Endothelial cell of hepatic sinusoid (primary cell): ENCODE measurements around the gene SPECC1.
"Not testable (repeated sequence)": the region's sequence is repeated elsewhere in the genome, so short reads cannot be mapped to it uniquely, and the experiment has no call there.

Source experiments
- in situ Hi-C: cut with HindIII; loops from 2 replicates; pipeline ENCODE4 v1.10.0; 2017; ENCODE audit warnings: low sequenced_read_pairs

The SPECC1 gene

DNA sequence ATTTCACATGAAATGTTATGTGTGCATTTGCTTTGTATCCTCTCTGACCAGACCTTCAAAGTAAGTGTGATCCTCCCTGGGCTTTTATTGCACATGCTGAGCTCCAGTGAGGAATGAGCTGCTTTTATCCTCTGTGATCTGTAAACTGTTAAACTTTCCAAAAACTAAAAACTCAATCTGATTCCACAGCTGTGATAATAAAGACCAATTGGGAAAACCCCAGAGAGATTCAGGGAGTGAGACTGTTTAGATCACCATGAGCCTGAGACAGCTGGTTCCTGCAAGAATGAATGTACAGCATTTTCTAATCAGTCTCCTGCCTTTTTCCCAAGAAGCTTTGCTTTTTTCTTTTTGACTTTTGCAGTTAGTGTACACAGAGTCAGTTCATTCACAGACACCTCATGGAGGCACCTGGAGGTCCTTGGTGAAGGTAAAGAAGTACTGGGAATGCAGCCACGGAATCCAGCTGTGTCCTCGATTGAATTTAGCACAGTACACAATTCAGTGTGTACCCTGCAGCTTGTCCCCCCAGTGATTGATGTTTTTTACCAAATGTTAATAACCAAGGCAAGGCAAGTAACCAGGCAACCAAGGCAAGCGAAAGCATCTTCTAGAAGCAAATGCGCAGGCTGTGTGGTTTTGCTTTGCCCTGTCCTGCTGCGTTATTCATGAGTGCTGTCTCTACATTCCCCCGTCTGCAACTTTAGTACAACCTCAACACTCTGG is 275.6 kb downstream of the SPECC1 start:
- in situ Hi-C loops = no loop called here

DNA sequence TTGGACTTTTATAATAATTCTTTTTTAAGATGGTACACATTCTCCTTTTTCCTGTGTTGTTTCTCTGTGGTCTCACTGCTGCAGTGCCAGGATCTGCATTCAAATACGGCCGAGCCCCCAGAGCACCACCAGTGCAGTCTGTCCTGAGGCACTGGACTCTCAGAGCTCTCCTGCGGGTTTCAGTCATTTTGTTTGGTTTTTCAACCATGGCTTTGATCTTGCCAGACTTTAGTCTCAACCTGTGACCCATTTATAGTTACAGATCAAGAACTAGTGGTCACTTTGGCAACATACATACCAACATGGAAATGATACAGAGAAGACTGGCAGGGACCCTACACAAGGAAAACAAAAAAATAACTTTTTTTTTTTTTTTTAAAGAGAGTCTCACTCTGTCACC is 280.8 kb downstream of the SPECC1 start:
- in situ Hi-C loops = no loop called here

DNA sequence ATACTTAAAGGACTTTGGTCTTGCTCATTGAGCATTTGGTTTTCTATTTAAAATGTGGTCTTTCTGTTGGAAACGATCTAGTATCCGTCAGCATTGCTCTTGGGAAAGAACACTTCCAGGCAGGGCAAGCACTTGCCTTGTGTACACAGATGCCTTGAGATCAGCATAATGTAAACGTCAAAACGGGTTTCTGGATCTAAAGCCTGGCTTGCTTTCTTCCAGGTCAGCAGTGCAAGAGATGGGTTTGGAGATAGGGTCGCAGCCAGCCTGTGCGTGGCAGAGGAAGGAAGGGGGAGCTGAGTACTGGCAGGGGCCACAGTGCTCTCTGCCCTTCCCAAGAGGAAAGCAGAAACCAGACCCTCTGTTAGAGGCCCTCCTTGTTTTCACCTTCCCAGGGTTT is 282.7 kb downstream of the SPECC1 start:
- in situ Hi-C loops = no loop called here

DNA sequence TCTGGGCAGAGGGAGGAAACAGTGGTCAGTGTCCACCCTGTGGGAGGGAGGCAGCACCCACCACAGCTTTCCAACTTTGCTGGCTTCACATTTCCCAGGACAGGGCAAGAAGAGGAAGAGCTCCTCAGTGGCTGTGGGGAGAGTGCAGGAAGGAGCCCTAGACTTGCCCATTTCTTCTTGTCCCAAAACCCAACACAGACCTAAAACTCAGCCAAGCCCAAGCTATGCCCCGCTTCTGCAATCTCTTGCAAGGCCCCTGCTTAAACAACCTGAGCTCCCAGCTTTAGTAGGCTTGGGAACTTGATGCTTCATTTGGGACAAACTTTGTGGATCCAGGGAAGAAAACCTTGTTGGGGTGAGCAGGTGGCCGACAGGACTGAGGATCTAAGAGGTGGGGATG is 284.3 kb downstream of the SPECC1 start:
- in situ Hi-C loops = no loop called here

DNA sequence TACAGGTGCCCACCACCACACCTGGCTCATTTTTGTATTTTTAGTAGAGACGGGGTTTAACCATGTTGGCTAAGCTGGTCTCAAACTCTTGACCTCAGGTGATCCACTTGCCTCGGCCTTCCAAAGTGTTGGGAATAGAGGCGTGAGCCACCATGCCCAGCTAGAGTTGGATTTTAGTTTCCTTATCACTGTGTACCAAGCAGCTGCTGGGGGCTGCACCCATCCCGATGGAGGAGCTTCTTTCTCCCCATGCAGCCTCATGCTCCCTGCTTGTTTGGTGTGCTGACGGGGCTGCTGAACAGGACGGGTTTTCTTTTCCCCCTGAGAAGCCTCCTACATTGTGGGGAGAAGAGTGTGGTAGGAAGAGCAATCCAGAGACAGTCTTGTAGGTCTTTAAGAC is 285.0 kb downstream of the SPECC1 start:
- in situ Hi-C loops = no loop called here

DNA sequence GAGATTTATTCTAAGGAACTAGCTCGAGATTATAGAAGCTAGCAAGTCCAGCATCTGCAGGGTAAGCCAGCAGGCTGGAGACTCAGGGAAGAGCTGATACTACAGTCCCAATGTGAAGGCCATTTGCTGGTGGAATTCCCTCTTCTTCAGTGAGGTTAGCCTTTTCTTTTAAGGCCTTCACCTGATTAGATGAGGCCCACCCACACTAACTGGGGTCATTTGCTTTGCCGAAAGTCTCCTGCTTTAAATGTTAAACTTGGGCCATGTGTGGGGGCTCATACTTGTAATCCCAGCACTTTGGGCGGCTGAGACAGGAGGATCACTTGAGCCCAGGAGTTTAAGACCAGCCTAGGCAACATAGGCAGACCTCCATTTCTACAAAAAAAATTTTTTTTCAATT is 289.9 kb downstream of the SPECC1 start:
- in situ Hi-C loops = no loop called here

DNA sequence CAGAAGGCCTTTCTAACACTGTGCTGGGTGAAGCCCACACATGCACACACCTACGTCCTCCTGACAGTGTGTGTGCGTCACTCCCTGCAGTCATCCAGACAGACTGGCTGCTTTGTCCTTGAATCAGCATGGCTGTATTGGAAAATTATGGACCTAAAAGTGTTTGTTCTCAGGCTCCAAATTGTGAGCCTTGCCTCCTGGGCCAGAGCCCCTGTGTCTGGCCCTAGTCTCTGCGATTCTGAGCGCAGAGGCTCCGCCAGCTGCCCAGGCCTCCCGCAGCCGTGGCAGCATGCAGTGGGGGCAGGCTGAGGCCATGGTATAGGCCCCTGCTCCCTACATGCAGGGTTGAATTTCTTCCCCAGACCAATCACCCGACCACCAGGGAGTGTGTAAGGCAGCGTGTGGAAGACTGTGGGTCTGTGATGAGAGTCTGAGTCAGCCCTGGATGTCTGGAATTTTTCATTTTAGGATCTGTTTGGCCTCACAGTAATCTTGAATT is 291.3 kb downstream of the SPECC1 start:
- in situ Hi-C loops = no loop called here

DNA sequence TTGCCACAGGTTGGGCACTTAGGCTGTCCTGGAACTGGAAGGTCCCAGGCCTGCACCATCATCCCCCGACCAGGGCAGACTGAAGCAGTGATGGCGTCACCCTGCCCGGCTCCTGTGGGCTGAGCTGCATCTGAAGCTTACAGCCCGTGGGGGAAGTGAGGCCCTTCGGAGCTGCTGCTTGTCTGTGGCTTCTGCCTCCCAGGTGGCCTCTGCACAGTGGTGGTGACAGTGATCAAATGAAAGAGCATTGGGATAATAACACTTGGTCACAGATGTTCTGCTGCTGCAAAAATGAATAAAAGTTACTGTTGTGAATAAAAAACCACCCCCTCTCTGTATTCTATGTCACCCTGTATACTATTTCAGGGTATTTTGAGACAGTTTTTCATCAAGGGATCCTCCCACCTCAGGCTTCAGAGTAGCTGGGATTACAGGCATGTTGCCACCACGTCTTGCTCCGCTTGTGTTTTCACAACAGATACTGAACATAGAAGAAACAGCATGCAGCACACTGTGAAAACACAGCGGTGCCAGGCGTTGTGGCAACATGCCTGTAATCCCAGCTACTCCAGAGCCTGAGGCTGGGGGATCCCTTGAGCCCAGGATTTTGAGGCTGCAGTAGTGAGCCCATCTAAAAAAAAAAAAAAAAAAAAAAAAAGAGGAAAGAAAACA is 293.2 kb downstream of the SPECC1 start:
- in situ Hi-C loops = no loop called here

DNA sequence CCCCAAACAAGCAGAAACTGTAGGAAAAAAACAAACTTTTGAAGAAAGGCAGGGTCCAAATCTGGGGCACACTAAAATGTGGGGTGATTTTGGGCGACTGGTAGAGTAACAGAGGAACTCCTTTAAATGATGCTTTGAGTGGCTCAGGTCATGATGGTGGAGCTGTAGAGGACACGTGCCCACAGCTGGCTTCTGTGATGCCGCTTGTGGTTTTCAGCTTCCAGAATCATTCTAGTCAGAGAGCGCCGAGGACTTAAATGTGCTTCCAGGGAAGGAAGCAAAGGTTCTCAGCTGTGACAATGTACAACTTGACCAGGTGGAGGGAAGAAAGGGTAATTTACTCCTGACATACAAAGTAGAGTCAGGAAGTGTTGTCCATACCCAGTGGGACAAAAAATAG is 295.8 kb downstream of the SPECC1 start:
- in situ Hi-C loops = no loop called here

DNA sequence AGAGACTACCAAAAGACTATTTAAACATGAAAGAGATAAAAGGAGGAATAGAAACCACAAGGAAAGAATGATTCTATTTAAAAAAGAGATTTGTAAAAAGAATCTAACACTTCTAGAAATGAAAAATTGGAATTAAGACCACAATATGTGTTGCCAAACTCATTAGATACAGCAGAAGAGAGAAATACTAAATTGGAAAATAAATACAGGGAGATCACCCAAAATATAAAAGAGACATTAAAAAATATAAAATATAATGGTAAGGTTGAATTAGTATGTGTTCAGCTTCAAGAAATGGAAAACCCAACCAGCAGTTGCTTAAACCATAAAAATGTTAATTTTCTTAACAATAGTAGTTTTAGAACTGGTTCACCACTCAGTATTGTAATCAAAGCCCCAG is 297.8 kb downstream of the SPECC1 start:
- in situ Hi-C loops = no loop called here

DNA sequence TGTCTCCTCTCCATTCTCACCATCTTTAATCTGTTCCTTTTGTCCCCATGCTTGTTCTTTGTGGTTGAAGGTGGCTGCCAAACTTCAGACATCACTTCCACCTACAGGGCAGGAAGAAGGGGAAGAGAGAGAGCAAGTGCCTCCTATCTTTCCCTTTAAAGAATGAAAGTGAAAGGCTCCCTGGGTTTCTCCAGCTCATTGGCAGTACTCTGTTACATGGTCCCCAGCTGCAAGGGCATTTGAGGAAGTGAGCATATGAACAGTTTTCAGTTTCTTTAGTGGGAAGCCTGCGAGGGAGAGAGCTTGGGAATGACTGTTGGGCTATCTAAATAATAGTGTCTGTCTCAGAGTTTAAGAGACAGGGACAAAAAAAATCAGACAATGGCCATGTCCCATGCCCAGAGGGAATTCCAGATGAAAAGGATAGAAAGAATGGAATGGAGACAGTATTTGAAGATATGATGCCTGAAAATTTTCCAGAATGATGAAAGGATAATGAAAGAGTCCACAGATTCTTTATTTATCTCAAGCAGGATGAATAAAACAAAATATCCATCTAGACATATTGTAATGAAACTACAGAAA is 298.3 kb downstream of the SPECC1 start:
- in situ Hi-C loops = no loop called here

DNA sequence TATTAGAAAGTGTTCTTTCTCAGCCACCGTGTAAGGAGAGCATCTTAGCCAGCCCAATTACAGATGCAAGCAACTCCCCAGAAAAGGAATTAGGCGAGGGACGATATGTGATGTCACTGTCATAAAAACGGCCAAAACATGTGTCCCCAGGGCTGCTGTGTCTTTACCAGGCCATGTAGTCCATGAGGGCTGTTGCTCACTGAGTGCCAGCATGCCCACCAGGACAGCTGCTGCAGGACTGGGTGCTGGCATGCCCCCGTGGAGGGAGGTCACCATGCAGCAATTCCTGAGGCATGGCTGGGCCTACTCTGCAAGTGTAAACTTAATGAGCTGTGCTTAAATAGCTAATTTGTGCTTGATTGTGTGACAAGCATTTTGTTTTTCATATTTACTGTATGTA is 301.3 kb downstream of the SPECC1 start:
- in situ Hi-C loops = no loop called here

DNA sequence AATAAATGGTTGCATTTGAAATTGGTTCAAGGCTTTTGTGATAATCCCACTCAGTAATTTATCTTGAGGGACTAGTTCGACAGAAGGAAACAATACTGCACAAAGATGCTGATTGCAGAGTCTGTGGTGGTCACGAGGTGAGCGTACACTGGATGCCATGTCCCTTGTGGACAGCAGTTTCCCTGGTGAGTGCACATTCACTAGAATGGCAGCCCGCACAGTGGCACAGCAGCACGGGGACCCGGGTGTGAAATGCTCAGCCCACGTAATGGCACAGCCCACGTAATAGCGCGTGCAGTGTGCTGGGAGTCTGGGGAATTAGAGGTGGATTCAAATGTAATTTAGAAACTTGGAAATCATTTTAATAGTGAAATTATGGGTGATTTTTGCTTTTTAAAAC is 304.1 kb downstream of the SPECC1 start:
- in situ Hi-C loops = no loop called here

DNA sequence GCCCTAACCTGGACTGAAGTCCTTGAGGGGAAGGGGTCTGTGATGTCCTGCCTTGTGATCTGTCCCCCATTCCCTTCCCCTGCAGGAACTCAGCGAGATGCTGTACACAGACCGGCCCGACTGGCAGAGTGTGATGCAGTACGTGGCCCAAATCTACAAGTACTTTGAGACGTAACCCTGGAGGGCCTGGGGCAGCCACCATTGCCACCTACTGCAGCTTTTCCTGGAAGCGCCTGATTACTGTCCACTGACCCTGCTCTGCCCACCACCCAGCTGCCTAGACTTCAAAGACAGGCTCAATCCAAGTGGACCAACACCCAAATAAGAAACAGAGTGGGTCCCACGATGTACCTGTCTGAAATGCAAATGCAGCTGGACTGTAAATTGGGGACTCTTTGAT is 304.7 kb downstream of the SPECC1 start:
- in situ Hi-C loops = no loop called here

DNA sequence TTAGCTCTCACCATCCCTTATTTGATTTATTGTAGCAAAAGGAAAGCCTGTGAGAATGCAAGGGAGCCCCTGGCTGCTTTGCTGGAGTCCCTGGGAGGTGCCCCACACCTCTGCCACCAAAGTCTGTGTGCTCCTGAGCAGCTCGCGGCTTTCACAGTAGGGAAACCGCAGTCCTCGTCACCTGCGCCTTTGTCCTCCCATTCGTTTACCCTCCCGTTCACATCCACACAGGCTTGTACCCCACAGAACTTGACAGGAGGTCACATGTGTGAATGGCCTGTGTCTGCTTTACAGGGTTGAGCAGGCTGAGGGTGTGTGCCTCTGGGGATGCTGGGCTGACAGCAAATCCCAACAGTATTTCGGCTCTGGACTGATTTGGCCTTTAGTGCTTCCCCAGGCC is 305.7 kb downstream of the SPECC1 start:
- in situ Hi-C loops = no loop called here

DNA sequence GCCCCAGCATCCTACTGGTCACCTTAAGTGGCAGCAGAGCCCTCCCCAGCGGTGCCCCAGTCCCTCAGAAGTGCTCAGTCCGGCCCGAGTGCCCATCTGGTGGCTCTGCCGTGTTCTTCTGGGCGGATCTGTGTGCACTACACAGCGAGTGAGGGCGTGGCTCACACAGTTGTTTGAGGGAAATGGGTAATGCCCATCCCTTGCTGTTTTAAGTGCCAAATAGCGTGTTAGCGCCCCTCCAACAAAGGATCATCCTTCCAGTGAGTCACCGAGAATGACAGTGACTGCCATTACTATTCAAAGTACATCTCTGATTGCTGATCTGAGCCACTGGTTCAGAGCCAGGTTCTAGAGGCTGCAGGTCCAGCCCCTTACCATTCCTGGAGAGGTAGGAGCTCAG is 306.2 kb downstream of the SPECC1 start:
- in situ Hi-C loops = no loop called here

DNA sequence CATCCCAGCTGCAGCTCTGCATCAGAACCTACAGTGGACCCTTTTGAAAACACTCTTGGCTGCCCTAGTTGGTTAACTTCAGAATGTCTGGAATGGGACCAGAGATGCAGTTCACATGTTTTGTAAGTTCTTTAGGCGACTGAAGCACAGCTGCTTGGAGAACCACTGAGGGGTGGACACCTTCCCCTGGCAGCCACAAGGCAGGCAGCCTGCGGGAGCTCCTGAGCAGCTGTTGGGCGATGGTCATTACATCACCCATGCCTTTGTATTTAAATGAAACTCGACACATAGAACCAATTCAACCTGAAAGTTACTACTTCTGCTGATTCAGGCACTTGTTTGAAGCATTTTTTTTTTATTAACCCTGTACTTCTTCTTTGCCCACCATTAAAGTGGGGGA is 306.7 kb downstream of the SPECC1 start:
- in situ Hi-C loops = no loop called here

DNA sequence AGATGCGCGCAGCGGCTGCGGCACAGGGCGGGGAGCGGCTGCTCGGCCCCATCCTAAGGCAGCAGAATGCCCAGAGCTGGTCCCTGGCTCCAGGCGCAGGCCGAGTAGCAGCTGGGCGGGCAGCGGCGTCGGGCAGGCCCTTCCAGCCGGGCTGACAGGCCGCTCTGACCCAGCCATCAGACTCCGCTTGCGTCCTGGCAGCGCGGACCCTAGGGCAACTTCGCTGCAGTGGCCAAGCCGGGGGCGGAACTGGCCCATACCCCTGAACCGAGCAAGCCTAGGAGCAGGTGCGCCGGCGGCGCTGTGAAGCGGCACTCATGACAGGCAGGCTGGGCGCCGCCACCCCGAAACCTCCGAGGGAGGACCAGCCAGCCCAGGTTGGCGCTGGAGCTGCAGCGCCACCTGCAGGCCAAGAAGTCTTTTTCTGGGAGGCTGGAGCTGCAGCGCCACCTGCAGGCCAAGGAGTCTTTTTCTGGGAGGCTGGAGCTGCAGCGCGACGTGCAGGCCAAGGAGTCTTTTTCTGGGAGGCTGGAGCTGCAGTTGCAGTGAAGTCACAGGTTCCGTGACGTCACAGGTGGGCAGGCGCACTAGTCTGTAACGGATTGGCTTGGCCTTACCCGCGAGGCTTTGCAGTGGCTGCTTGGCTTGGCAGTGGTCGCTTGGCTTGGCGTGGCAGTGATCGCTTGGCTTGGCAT is 311.5 kb downstream of the SPECC1 start:
- in situ Hi-C loops = not testable (repeated sequence)

DNA sequence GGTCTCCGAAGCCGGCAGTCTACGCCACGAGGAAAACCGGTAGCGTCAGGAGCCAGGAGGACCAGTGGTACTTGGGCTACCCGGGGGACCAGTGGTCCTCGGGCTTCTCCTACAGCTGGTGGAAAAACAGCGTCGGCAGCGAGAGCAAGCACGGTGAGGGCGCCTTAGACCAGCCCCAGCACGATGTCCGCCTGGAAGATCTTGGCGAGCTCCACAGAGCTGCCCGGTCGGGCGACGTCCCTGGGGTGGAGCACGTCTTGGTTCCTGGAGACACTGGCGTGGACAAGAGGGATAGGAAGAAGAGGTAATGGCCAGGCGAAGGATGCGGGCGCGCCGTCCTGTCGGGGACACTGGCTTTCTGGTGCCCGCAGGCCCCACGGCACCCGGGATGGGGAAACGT is 312.2 kb downstream of the SPECC1 start:
- in situ Hi-C loops = not testable (repeated sequence)

DNA sequence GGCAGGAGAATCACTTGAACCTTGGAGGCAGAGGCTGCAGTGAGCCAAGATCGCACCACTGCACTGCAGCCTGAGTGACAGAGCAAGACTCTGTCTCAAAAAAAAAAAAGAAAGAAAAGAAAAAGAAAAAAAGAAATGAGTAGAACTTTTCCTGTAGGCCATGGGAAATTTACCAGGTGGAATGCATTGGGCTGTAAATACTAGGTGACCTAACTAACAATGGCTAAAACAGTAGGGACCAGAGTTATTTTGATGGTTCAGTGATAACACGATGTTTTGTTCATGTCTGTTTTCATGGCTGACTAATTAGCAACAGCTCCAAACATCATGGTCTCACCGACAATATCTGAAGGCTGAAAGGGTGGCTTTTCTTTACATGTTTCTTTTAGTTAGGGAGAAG is 318.6 kb downstream of the SPECC1 start:
- in situ Hi-C loops = not testable (repeated sequence)

DNA sequence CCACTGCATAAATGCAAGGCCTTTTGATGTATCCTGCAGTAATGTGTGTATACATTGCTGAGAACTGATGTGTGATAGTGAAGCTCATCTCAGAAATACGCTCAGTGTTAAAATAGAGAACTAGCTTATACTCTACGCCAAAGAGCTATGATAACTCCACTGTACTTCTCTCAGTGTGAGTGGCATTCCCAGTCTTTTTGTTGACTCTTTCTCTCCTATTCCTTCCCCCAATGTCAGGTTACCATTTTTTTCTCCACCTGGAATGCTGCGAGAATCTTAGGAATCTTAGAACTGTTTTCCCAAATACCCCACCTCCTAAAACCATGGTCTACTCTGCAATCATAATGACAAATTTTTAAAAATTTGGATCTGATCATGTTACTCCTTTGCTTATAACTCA is 342.2 kb downstream of the SPECC1 start:
- in situ Hi-C loops = not testable (repeated sequence)

DNA sequence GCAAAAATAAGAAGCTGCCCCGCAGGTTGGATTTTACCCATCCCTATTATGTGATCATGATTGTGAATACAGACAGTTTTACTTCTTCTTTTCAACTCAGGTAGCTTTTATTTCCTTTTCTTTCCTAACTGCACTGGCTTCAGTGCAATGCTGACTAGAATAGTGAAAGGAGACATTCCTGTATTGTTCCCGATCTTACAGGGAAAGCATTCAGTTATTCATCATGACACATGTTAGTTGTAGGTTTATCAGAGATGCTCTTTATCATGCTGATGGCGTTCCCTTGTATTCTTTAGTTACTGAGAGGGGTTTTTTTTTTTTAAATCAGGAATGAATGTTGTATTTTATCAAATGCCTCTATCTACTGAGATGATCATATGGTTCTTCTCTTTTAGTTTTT is 343.4 kb downstream of the SPECC1 start:
- in situ Hi-C loops = not testable (repeated sequence)
